Non-pigmented ciliary epithelial cell (primary cell): ENCODE measurements around the gene ZNF385B.
"Not testable (repeated sequence)": the region's sequence is repeated elsewhere in the genome, so short reads cannot be mapped to it uniquely, and the experiment has no call there.

Experiments used
- DNase-seq: peaks from one replicate; pipeline ENCODE4 v3.0.0-alpha.2; 2010; ENCODE audit warnings: low read depth

ZNF385B gene

DNA sequence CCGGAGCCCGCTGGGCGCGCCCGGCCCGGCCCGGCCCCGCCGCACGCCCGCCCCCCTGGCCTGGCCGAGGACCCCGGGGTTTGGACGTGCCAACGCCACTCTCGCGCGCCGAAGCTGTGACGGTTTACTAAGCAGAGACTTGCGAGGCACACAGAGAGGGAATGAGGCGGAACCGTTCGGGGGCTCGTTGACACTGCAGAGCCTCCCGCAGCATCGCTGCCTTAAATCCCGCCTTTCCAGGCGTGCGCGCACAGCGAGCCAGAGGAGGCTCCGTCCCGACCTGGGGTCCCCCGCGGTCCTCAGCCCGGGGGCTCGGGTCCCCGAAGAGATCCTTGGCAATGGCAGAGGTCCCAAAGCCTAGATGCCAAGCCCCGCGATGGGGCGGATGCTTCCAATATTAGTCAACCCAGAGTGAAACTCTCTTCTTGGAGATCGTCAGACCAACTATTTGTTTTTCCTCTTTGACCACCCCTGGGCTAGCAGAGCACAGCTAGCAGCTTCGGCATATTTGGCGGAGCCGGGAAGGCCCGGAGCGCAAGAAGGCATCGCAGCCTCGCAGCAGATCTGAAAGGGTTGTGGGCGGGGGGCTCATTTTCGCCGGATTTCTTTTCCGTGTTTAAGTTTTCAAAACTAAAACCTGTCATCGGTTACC lies at the start of gene ZNF385B:
TSS of gene ZNF385B (minus strand) at position 197 of the 652 bp plus-strand sequence.
- no peak for DNase-seq

DNA sequence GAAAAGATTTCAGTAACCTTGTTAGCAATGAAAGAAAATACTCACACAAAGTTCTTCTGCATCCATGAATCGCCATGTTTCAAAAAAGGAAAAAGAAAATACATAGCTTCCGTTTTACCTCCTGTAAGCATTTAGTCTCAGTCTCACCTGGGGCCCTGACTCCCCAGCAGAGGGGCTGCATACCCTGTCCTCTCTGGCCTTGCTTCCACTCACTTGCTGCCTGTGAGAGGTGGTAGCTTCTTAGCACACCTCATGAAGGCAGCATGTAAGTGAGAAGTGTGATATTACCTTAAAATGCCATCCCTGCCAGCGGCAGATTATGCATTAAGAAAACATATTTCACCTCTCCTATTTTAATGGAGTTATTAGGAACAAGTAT lies 49.3 kb upstream of the ZNF385B start:
- DNase-seq, result no peak

DNA sequence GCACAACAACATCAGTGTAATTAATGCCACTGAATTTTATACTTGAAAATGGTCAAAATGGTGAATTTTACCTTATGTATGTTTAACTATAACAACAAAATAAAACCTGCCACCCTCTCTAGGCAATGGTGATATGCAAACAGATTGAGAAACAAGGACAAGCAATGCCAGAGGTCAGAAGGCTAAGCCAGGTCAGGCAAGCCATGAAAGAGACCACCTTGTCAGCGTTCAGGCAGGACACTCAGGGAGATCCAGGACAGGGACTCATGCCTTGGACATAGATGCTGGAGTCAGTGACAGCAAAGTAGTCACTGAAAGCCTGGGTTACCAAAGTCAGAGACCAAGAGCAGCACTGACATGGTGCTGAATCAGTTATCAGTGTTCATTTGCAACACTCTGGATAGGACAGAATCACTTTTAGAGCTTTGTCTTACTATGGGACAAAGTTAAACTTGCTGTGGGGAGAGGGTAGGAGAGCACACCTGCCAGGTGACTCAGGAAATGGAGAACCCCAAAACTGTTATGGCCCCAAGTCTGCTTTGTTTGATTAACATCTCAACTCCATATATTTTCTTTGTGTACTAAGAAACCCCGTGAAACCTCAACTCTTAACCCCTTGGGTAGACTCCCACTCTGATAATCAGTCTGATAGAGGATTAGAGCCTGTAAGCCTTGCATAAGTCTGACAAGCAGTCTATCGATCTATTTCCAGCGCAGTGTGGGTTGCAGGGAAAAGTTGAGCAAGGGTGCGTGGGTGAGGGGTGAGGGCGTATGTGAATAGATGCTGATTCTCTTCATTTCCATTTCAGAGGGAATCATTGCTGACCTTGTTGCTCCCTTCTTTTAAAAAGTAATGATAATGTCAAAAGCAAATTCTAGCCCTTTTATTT lies 48.7 kb upstream of the ZNF385B start:
- no peak for DNase-seq

DNA sequence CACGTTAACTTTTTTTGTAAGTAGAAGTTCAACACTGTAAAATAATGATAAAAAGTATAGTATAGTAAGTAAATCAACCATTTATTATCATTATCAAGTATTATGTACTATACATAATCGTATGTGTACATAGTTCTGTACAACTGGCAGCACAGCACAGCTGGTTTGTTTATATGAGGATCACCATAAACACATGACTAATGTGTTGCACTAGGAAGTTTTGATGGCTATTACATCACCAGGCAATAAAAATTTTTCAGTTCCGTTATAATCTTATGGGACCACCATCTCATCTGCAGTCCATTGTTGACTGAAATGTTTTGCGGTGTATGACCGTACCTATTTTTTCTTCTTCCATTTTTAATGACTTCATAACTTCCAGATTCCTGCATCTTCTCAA lies 39.2 kb upstream of the ZNF385B start:
- DNase-seq, result no peak

- DNase-seq, result no peak
Measured at GRCh38 chr2:179899666-179900065, 38.3 kb upstream of the ZNF385B start.

DNA sequence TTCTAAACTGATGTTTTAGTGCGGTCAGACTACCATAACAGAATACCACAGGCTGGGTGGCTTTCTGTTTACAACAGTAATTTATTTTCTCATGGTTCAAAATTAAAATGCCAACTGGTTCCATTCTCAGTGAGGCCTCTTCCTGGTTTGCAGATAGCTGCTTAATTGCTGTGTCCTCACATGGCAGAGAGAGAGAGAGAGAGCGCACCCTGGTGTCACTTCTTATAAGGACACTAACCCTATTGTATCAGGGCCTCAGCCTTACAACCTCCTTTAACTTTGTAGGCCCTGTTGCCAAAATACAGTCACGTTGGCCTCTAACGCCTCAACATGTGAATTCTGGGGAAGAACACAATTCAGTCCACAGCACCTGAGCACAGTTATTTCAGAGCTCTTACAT lies 37.5 kb upstream of the ZNF385B start:
- DNase-seq, result no peak

DNA sequence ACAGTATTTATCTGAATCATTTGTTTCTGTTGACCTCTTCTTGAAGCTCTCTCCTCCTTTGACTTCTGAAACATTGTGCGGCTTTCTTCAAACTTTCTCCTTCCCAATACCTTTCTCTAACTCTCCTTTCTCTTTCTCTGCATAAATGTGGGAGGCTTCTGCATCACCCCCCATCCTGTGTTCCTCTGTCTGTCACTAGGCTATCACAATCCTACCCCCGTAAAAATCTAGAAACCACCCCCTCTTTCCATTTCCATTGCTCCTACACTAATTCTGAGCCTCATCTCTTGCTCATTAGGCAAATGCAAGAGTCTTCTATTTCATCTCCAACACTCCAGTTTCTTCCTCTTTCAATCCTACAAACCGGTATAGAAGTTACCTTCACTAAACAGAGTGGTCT lies 32.2 kb upstream of the ZNF385B start:
- DNase-seq, result no peak

- DNase-seq, result no peak
Measured at GRCh38 chr2:179891237-179891636, 29.8 kb upstream of the ZNF385B start.

DNA sequence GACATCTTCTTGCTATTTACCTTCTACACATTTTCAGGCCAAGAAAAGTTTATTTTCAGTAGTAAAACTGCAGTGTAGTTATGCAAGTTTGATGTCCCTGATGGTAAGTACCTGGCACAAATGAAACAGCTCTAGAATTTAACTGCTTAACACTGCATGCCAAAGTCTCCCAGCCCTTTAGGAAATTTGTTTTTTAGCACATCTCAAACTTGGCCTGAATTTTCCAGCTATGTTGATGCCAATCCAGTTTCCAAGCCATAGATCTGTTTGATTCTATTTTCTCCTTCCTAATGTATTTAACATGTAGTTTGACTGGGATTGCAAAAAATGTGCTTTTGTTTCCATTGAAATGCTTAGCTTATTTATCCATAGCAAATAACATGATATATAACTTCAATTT lies 29.3 kb upstream of the ZNF385B start:
- DNase-seq, result no peak

GRCh38 chr2:179888642-179889041 lies 27.2 kb upstream of the ZNF385B start:
- not testable (repeated sequence) for DNase-seq

GRCh38 chr2:179884193-179884592 lies 22.8 kb upstream of the ZNF385B start:
- DNase-seq, result no peak

DNA sequence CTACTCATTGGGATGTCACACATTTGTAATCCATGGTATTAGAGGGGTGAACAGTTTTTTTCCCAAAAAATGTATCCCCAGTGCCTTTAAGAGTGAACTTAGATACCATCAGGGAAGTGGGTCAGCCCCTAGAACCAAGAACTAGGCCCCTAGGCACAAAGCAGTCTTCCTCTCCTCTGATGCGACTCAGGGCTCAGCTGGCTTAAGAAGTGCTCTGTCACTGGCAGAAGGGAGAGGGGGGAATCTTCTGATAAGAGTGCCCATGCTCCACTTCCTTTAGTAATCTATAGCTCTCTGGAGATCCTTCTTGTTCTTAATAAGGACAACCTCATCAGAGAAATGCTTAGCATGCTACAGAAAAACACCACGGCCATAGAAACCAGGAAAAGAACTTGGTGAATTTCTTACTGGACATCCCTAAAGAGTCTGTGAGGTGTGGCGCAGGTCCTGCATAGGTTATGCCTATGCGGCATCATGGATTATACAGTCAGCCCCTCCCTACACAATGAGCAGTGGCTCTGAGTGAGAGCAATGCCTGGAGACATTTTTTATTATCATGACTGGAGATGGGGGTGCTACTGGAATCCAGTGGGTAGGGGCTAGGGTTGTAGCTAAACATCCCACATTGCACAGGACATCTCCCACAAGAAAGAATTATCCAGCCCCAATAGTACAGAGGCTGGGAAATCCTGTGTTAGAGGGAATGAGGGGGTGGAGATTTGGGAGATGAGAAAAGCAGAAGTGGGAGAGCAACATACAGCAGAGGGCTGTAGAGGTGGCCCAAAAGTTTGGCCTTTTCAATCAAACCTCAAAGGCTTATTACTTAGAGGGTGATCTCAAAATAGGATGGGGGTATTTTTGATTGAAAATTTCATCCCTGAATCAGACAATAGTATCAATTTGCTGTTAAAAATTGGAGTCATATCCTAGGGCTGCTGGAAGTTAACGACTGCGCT lies 21.7 kb upstream of the ZNF385B start:
- DNase-seq, result no peak

DNA sequence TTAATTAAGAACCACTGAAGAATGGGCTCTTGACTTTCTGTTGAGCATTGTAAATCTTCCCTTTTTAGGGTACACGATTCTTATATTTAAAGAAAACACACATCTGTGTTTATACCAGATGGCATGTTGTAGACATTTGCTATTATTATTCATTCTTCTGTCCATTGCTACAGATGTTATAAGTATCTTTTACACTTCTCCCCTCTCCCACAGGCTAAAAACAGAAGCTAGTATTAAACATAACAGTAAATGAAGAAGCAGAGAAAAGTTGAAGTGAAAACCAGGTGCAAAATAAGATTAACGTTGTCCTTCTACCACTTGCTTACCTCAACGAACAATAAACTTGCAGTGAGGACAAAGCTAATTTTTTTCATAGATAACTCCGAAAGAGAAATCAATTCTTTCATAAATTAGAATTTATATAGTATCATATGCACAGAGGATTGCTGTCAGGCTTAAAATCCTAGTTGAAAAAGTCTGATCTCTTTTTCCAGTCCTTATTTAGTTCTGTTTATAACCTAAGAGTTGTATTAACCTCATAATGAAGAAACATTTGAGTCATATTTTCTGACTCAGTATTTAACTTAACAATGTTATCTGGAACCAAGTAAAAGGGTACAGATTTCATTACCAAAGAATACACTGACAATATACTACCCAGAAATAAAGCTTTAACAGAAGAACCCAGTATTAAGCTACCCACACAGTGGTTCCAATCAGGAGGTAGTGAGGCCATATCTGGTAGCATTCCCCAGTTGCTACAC lies 16.4 kb upstream of the ZNF385B start:
- no peak for DNase-seq

- no peak for DNase-seq
Measured at GRCh38 chr2:179876266-179876665, 14.9 kb upstream of the ZNF385B start.

- DNase-seq, result no peak
Measured at GRCh38 chr2:179875864-179876263, 14.5 kb upstream of the ZNF385B start.

GRCh38 chr2:179862898-179863458 lies 1.6 kb upstream of the ZNF385B start:
- no peak for DNase-seq

- no peak for DNase-seq
Measured at GRCh38 chr2:179861027-179861415, 391 bp downstream of the ZNF385B start.

DNA sequence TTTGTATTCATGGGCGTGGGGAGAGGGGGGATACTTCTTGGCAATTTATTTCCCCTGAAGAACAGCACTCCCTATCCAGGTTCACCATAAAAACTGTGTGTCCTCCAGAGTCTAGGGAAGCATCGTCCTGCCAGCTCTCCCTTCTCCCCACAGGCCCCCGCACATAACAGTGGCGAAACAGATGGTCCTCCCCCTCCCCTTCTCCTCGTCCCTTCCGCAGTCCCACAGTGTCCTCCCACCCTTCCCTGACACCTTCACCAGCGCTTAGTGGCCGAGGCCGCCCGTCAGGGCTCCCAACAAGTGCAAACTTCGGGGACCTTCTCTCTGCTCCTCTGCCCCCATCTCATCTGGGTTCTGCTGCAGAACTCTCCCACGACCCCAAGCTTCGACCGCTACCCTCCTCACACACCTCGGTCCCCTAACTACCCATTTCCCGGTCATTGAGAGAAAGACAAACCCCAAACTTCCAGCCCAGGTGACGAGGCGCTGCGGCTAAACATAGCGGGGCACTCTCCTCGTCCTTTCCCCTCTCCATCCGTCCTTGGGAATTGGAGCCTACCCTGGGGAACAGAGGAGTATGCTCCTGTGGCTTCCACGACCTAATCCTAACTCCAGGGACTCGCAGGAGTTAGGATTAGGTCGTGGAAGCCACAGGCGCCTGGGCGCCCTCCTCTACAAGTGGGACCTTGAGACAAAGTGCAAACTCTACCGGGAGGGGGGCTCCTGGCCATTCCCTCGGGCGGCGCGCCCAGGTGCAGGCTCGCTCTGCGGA lies 971 bp downstream of the ZNF385B start:
- DNase-seq, result no peak

DNA sequence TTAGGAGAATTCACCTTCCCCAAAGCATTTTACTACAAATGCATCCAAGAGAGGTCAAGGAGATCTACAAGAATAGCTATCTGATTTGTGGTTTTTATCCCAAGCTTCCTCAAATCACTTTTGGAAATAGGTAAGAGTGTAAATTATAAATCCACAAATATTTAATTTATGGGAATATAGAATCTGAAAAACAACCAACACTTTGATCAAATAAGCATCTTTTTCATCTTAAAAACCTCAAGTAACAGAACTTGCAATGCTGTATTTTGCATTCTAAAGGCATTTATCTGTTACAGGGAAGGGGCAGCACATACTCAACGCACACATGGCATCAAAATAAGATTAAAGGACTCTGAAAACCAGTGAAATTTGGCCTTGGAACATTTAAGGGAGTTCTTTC lies 1.9 kb downstream of the ZNF385B start:
- no peak for DNase-seq

- DNase-seq, result no peak
Measured at GRCh38 chr2:179857236-179857635, 4.2 kb downstream of the ZNF385B start.

DNA sequence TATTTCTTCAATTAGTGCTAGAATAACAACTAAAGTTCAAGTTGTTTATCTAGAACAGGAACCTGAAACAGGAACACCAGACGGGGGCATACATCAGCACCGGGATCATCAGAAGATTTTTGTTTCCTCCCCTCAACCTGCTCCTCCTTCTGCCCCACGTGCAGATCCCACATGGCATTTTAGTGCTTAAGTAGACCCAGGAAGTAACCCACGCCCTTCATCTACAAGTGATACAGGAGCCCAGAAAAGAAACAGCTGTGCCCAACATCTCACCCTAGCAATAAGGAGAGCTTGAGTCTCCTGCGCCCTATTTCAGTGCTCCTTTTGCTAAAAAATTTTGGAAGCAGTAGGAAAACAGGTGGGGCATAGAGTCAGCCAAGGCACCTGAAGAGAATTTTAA lies 5.2 kb downstream of the ZNF385B start:
- no peak for DNase-seq
